Transverse colon (tissue), 4 donors: ENCODE data around the gene RNASE1. TPM values are rescaled to one million over a fixed set of nuclear protein-coding genes. Genes with fewer than 3 reads are reported as not detected.

Experiments used
- DNase-seq: peaks from one replicate; pipeline ENCODE4 v3.0.0-alpha.2; 2019
- H3K27ac ChIP-seq, 4 donors: fragments of 200-600 bp; sonication (generic); 2 replicates each; pipeline ENCODE4 v1.5.1; 2016 to 2018; ENCODE audit warnings: inconsistent platforms in 4 of 4
- H3K27me3 ChIP-seq: fragments of 200-600 bp; sonication (generic); 2 replicates; pipeline ENCODE4 v1.5.1; 2017; ENCODE audit warnings: inconsistent platforms
- H3K36me3 ChIP-seq, 4 donors: fragments of 200-600 bp; sonication (generic); 2 replicates each; pipeline ENCODE4 v1.5.1; 2017 to 2019; ENCODE audit warnings: inconsistent platforms in 4 of 4
- H3K4me1 ChIP-seq, 4 donors: fragments of 200-600 bp; sonication (generic); 2 replicates each; pipeline ENCODE4 v1.5.1; 2017 to 2020; ENCODE audit warnings: inconsistent platforms in 4 of 4
- H3K4me3 ChIP-seq, 4 donors: fragments of 200-600 bp; sonication (generic); 1 replicate in 1 of 4; 2 replicates in 3 of 4; pipeline versions ENCODE4 v1.5.1 to v1.6.1; 2017 to 2019; ENCODE audit warnings: inconsistent platforms in 4 of 4
- H3K9me3 ChIP-seq, 2 donors: fragments of 200-600 bp; sonication (generic); 2 replicates each; pipeline ENCODE4 v1.5.1; 2017 to 2019; ENCODE audit warnings: inconsistent platforms in 2 of 2
- CTCF ChIP-seq, 5 experiments: fragments of 200-600 bp in 3 of 5; fragments of 450-650 bp in 2 of 5; sonication (generic) in 3 of 5; IDR thresholded peaks; 1 replicate in 2 of 5; 2 replicates in 3 of 5; pipeline ENCODE4 v1.5.1; 2016 to 2017; ENCODE audit warnings: antibody characterized with exemption in 5 of 5, inconsistent platforms in 3 of 5, mild to moderate bottlenecking in 2 of 5, moderate library complexity in 1 of 5
- EP300 ChIP-seq: sonication (generic); formaldehyde crosslinking; IDR thresholded peaks from one replicate; pipeline ENCODE4 v1.6.1; 2017; ENCODE audit warnings: antibody characterized with exemption, low read depth
- POLR2A ChIP-seq: fragments of 450-650 bp; IDR thresholded peaks from one replicate; pipeline ENCODE4 v1.6.1; 2016; ENCODE audit warnings: antibody characterized with exemption, mild to moderate bottlenecking, moderate library complexity
- POLR2AphosphoS5 ChIP-seq, 3 donors: sonication (generic); formaldehyde crosslinking; IDR thresholded peaks; one replicate each; pipeline ENCODE4 v1.6.1; 2016; ENCODE audit warnings: antibody characterized with exemption in 3 of 3
- WGBS, 2 donors: methylation state at CpG; one replicate each; pipeline ENCODE4 v1.1.5; 2018; ENCODE audit warnings: low coverage in 1 of 2; 5-methylcytosine and 5-hydroxymethylcytosine counted together
- in situ Hi-C, 4 donors: fragments of 200-750 bp; cut with MboI; loops; one replicate each; pipeline versions ENCODE4 v1.15.0 to v1.15.1; 2017; ENCODE audit warnings: low sequenced_read_pairs in 3 of 4, low pct_ligation_motif_present in 1 of 4, low pct_unique_long_range_greater_than_20kb in 1 of 4
- intact Hi-C: fragments of 100-400 bp; cut with DNase I; formaldehyde crosslinking; loops from one replicate; pipeline ENCODE4 v1.15.1; 2023; ENCODE audit warnings: low total_unique reads
- total RNA-seq, 4 donors: library from RNA; depleted of rRNA; stranded (reverse); fragments of >200 nt; gene quantifications; one replicate each; pipeline ENCODE4 v1.1.0, GENCODE V29; 2016

RNASE1 gene
- total RNA-seq, 4 donors from 2014 or later: 96.7 to 296 (median 177) TPM

GRCh38 chr14:20757965-20758364, 44.7 kb downstream of the RNASE1 start:
- Histone ChIP-seq H3K4me1 (no peaks in the 10 kb centered on the region), H3K36me3 (no peaks in the 10 kb centered on the region), H3K27me3 (no peaks in the 10 kb centered on the region), H3K9me3 (peaks cover 0 to under 1% of the 10 kb centered on the region in 2 donors), H3K27ac (no peak overlapping the region), H3K4me3 (no peak overlapping the region)
- in situ Hi-C loops: no loop called here
- peak; percentile 34 for DNase-seq
- TF ChIP-seq POLR2A: no peak
- TF ChIP-seq POLR2AphosphoS5 (IDR thresholded peaks at IDR 0.05): no peak
- TF ChIP-seq CTCF (IDR thresholded peaks at IDR 0.05): peak in 3 of 5 experiments; percentile 24 to 28 (median 25)
- no peak for TF ChIP-seq EP300
- WGBS, 2 donors: 55 to 59% methylated on average over 4 of the region's 4 CpGs
- intact Hi-C loops: no loop called here

- Histone ChIP-seq H3K9me3 (peaks cover 3 to 13% of the 10 kb centered on the region in 2 donors), H3K27ac (no peak overlapping the region), H3K4me3 (no peak overlapping the region), H3K36me3 (no peaks in the 10 kb centered on the region), H3K4me1 (no peaks in the 10 kb centered on the region), H3K27me3 (no peaks in the 10 kb centered on the region)
- TF ChIP-seq POLR2AphosphoS5 (IDR thresholded peaks at IDR 0.05) (no peak), CTCF (IDR thresholded peaks at IDR 0.05) (no peak), EP300 (no peak), POLR2A (no peak)
- intact Hi-C loops (no loop called here), in situ Hi-C loops (no loop called here)
- no peak for DNase-seq
- WGBS, 2 donors: 84% methylated on average over 6 of the region's 6 CpGs; no CpG with 5 or more reads in 1 of the 2 donors
Observed at GRCh38 chr14:20755037-20755436, 47.6 kb downstream of the RNASE1 start.

- Histone ChIP-seq H3K27ac (no peak overlapping the region), H3K4me3 (no peak overlapping the region), H3K4me1 (no peaks in the 10 kb centered on the region), H3K9me3 (peaks cover 3 to 13% of the 10 kb centered on the region in 2 donors), H3K27me3 (no peaks in the 10 kb centered on the region), H3K36me3 (no peaks in the 10 kb centered on the region)
- TF ChIP-seq CTCF (IDR thresholded peaks at IDR 0.05) (no peak), POLR2AphosphoS5 (IDR thresholded peaks at IDR 0.05) (no peak), EP300 (no peak), POLR2A (no peak)
- intact Hi-C loops (no loop called here), in situ Hi-C loops (no loop called here)
- WGBS, 2 donors: 85 to 100% methylated on average over 2 of the region's 2 CpGs
- DNase-seq: no peak
Observed at GRCh38 chr14:20754308-20754707, 48.3 kb downstream of the RNASE1 start.

- no peak for DNase-seq
- intact Hi-C loops: no loop called here
- TF ChIP-seq POLR2AphosphoS5 (IDR thresholded peaks at IDR 0.05): no peak
- no peak for TF ChIP-seq POLR2A
- TF ChIP-seq EP300: no peak
- TF ChIP-seq CTCF (IDR thresholded peaks at IDR 0.05): no peak
- H3K4me1 ChIP-seq: peaks cover 0 to 9% (median 0%) of the 10 kb centered on the region in 4 donors
- H3K36me3 ChIP-seq: no peaks in the 10 kb centered on the region
- no peak overlapping the region for H3K4me3 ChIP-seq
- 77 to 94% methylated on average over 3 to 5 of the region's 5 CpGs for WGBS, 2 donors
- in situ Hi-C loops: no loop called here
- no peaks in the 10 kb centered on the region for H3K27me3 ChIP-seq
- peaks cover 3 to 13% of the 10 kb centered on the region in 2 donors for H3K9me3 ChIP-seq
- no peak overlapping the region for H3K27ac ChIP-seq
Observed at GRCh38 chr14:20751963-20752562, 50.6 kb downstream of the RNASE1 start.

Other genes with a start within 250 kb of the RNASE1 start
- gene RNASE9, start 241.8 kb downstream of the RNASE1 start, total RNA-seq: not detected
- not detected for gene RNASE11, start 214.8 kb downstream of the RNASE1 start, total RNA-seq
- not detected for gene RNASE12, start 211.5 kb downstream of the RNASE1 start, total RNA-seq
- gene OR6S1, start 161.2 kb downstream of the RNASE1 start, total RNA-seq: not detected
- 10 to 100 TPM; 24.7 to 78.9 (median 76.5) TPM for gene RNASE4, start 118.3 kb downstream of the RNASE1 start, total RNA-seq
- 10 to 100 TPM; 10.5 to 37.1 (median 25.7) TPM for gene ANG, start 114.1 kb downstream of the RNASE1 start, total RNA-seq
- gene EDDM3A, start 57.0 kb downstream of the RNASE1 start, total RNA-seq: not detected
- not detected for gene EDDM3B, start 34.4 kb downstream of the RNASE1 start, total RNA-seq
- gene RNASE6, start 21.6 kb downstream of the RNASE1 start, total RNA-seq: 10 to 100 TPM in 2 of 4 donors, 1 to 10 TPM in 1, not detected in 1; 7.6 to 27.7 (median 17.0) TPM
- gene RNASE3, start 88.5 kb upstream of the RNASE1 start, total RNA-seq: not detected
- gene RNASE2, start 152.6 kb upstream of the RNASE1 start, total RNA-seq: 1 to 10 TPM in 1 of 4 donors, not detected in 3; 2.7 TPM
- gene METTL17, start 187.1 kb upstream of the RNASE1 start, total RNA-seq: 100 to 1,000 TPM in 2 of 4 donors, 10 to 100 TPM in 2; 74.8 to 124 (median 108) TPM
- gene SLC39A2, start 196.4 kb upstream of the RNASE1 start, total RNA-seq: 1 to 10 TPM in 1 of 4 donors, under 1 TPM in 1, not detected in 2; 0.82 to 1.4 TPM
- gene NDRG2, start 222.2 kb upstream of the RNASE1 start, total RNA-seq: 100 to 1,000 TPM; 144 to 275 (median 192) TPM
- not detected for gene TPPP2, start 227.4 kb upstream of the RNASE1 start, total RNA-seq
- gene RNASE13, start 232.0 kb upstream of the RNASE1 start, total RNA-seq: not detected
- under 1 TPM in 1 of 4 donors, not detected in 3; 0.48 TPM for gene RNASE7, start 239.5 kb upstream of the RNASE1 start, total RNA-seq